ENCODE results near the gene SS18L1. TPM values are rescaled to one million over a fixed set of nuclear protein-coding genes. Genes with fewer than 3 reads are reported as not detected.

SS18L1 gene
- total and polyA plus RNA-seq, 2 donors (not counting 1 experiment from before 2014, with no cell fraction given) = 4.7 to 7.4 TPM

DNA sequence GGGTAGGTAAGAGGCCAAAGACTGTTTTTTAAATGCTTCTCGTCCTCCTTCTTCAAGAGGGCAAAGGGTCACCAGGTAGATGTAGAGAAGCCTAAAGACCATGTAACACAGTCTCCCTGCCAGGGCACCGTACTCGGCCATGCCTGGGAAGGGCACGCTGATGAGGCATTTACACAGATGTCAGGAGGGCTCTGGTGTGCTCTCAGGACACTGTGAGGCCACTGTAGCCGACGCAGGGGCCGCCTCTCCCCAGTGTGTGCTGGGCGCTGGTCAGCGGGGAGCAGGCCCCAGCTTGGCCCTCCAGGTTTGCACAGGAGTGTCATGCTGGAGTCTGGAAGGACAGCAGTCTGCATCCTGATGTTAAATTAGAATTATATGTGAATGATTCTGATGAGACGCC is 32.1 kb downstream of the SS18L1 start:
- H3K4me1 ChIP-seq (ENCODE audit: control insufficient read depth, extremely low read depth, insufficient read depth, low read length) = no peaks in the 10 kb centered on the region
- no peak overlapping the region for H3K4me2 ChIP-seq (ENCODE audit: extremely low read depth, insufficient read depth, low read length)
- no peak overlapping the region for H3K4me3 ChIP-seq (replicated peaks in 1 of 4; ENCODE audit: control extremely low read depth in 1 of 4, insufficient read depth in 1 of 4, low read depth in 3 of 4, low read length in 4 of 4)
- no peak overlapping the region for H3K27ac ChIP-seq (ENCODE audit: insufficient read depth, low read length)
- H3K9me3 ChIP-seq (ENCODE audit: control insufficient read depth, insufficient read depth, low read depth, low read length) = no peaks in the 10 kb centered on the region
- H3K79me2 ChIP-seq (ENCODE audit: control insufficient read depth, insufficient read depth, low read length) = no peaks in the 10 kb centered on the region
- H3K36me3 ChIP-seq (ENCODE audit: control insufficient read depth, insufficient read depth, low read length) = peaks cover 5% of the 10 kb centered on the region
- H3K27me3 ChIP-seq (ENCODE audit: control insufficient read depth, insufficient read depth, low read length) = no peaks in the 10 kb centered on the region
- DNase-seq (ENCODE audit: low read depth in 2 of 2) = no peak
- H4K20me1 ChIP-seq (ENCODE audit: control insufficient read depth, extremely low read depth, insufficient read depth, low read length) = no peaks in the 10 kb centered on the region
- no peak overlapping the region for H3K9ac ChIP-seq (ENCODE audit: insufficient read depth, low read length)
- no peak overlapping the region for H2AFZ ChIP-seq (ENCODE audit: low read length)
- no peak for TF ChIP-seq EZH2 (IDR thresholded peaks at IDR 0.05; ENCODE audit: low read length, missing control alignments)
- TF ChIP-seq, protein P1, sequence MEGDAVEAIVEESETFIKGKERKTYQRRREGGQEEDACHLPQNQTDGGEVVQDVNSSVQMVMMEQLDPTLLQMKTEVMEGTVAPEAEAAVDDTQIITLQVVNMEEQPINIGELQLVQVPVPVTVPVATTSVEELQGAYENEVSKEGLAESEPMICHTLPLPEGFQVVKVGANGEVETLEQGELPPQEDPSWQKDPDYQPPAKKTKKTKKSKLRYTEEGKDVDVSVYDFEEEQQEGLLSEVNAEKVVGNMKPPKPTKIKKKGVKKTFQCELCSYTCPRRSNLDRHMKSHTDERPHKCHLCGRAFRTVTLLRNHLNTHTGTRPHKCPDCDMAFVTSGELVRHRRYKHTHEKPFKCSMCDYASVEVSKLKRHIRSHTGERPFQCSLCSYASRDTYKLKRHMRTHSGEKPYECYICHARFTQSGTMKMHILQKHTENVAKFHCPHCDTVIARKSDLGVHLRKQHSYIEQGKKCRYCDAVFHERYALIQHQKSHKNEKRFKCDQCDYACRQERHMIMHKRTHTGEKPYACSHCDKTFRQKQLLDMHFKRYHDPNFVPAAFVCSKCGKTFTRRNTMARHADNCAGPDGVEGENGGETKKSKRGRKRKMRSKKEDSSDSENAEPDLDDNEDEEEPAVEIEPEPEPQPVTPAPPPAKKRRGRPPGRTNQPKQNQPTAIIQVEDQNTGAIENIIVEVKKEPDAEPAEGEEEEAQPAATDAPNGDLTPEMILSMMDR (conservative IDR thresholded peaks at IDR 0.05 in 1 of 2, IDR thresholded peaks at IDR 0.05 in 1 of 2; ENCODE audit: low read depth in 1 of 2, low read length in 2 of 2) = no peak

GRCh38 chr20:62176866-62177265 is 33.3 kb downstream of the SS18L1 start:
- no peaks in the 10 kb centered on the region for H3K9me3 ChIP-seq (ENCODE audit: control insufficient read depth, insufficient read depth, low read depth, low read length)
- H3K9ac ChIP-seq (ENCODE audit: insufficient read depth, low read length) = no peak overlapping the region
- no peaks in the 10 kb centered on the region for H3K27me3 ChIP-seq (ENCODE audit: control insufficient read depth, insufficient read depth, low read length)
- no peak for DNase-seq (ENCODE audit: low read depth in 2 of 2)
- no peak overlapping the region for H2AFZ ChIP-seq (ENCODE audit: low read length)
- H3K4me1 ChIP-seq (ENCODE audit: control insufficient read depth, extremely low read depth, insufficient read depth, low read length) = no peaks in the 10 kb centered on the region
- no peak overlapping the region for H3K27ac ChIP-seq (ENCODE audit: insufficient read depth, low read length)
- H3K36me3 ChIP-seq (ENCODE audit: control insufficient read depth, insufficient read depth, low read length) = peaks cover 5% of the 10 kb centered on the region
- H4K20me1 ChIP-seq (ENCODE audit: control insufficient read depth, extremely low read depth, insufficient read depth, low read length) = no peaks in the 10 kb centered on the region
- H3K79me2 ChIP-seq (ENCODE audit: control insufficient read depth, insufficient read depth, low read length) = no peaks in the 10 kb centered on the region
- no peak for TF ChIP-seq EZH2 (IDR thresholded peaks at IDR 0.05; ENCODE audit: low read length, missing control alignments)
- TF ChIP-seq, protein P1 (conservative IDR thresholded peaks at IDR 0.05 in 1 of 2, IDR thresholded peaks at IDR 0.05 in 1 of 2; ENCODE audit: low read depth in 1 of 2, low read length in 2 of 2) = no peak
- H3K4me3 ChIP-seq (replicated peaks in 1 of 4; ENCODE audit: control extremely low read depth in 1 of 4, insufficient read depth in 1 of 4, low read depth in 3 of 4, low read length in 4 of 4) = no peak overlapping the region
- H3K4me2 ChIP-seq (ENCODE audit: extremely low read depth, insufficient read depth, low read length) = no peak overlapping the region

- H2AFZ ChIP-seq (ENCODE audit: low read length) = no peak overlapping the region
- TF ChIP-seq, protein P1 (conservative IDR thresholded peaks at IDR 0.05 in 1 of 2, IDR thresholded peaks at IDR 0.05 in 1 of 2; ENCODE audit: low read depth in 1 of 2, low read length in 2 of 2) = no peak
- no peak for TF ChIP-seq EZH2 (IDR thresholded peaks at IDR 0.05; ENCODE audit: low read length, missing control alignments)
- H3K9me3 ChIP-seq (ENCODE audit: control insufficient read depth, insufficient read depth, low read depth, low read length) = no peaks in the 10 kb centered on the region
- peaks cover 5% of the 10 kb centered on the region for H3K36me3 ChIP-seq (ENCODE audit: control insufficient read depth, insufficient read depth, low read length)
- H3K9ac ChIP-seq (ENCODE audit: insufficient read depth, low read length) = no peak overlapping the region
- H3K27ac ChIP-seq (ENCODE audit: insufficient read depth, low read length) = no peak overlapping the region
- no peaks in the 10 kb centered on the region for H3K4me1 ChIP-seq (ENCODE audit: control insufficient read depth, extremely low read depth, insufficient read depth, low read length)
- no peak overlapping the region for H3K4me2 ChIP-seq (ENCODE audit: extremely low read depth, insufficient read depth, low read length)
- H3K4me3 ChIP-seq (replicated peaks in 1 of 4; ENCODE audit: control extremely low read depth in 1 of 4, insufficient read depth in 1 of 4, low read depth in 3 of 4, low read length in 4 of 4) = no peak overlapping the region
- H4K20me1 ChIP-seq (ENCODE audit: control insufficient read depth, extremely low read depth, insufficient read depth, low read length) = no peaks in the 10 kb centered on the region
- H3K79me2 ChIP-seq (ENCODE audit: control insufficient read depth, insufficient read depth, low read length) = no peaks in the 10 kb centered on the region
- DNase-seq (ENCODE audit: low read depth in 2 of 2) = no peak
- H3K27me3 ChIP-seq (ENCODE audit: control insufficient read depth, insufficient read depth, low read length) = no peaks in the 10 kb centered on the region
Observed at GRCh38 chr20:62177307-62177706, 33.7 kb downstream of the SS18L1 start.

Measured in fibroblast of lung (primary cell).